MM.1S (cell line): Measurements from ENCODE around the gene NYAP1.
"Not testable (repeated sequence)": the region's sequence is repeated elsewhere in the genome, so short reads cannot be mapped to it uniquely, and the experiment has no call there.

Experiments used
- DNase-seq: peaks from one replicate; pipeline ENCODE4 v3.0.0-alpha.2; 2015
- H2AFZ ChIP-seq: fragments of 300-600 bp; sonication (generic); 2 replicates; pipeline ENCODE4 v1.6.0; 2016; ENCODE audit warnings: antibody characterized with exemption, low read length
- H3F3A ChIP-seq: fragments of 300-600 bp; sonication (generic); 2 replicates; pipeline ENCODE4 v1.6.1; 2016; ENCODE audit warnings: mild to moderate bottlenecking, antibody characterized with exemption, low read length, moderate library complexity, mixed read lengths; ENCODE audit not compliant: insufficient read depth
- H3K27ac ChIP-seq: fragments of 300-600 bp; sonication (generic); 2 replicates; pipeline ENCODE4 v1.5.1; 2016; ENCODE audit warnings: mild to moderate bottlenecking, low read length
- H3K27me3 ChIP-seq: fragments of 300-600 bp; sonication (generic); replicated peaks from 2 replicates; pipeline ENCODE4 v1.6.0; 2016; ENCODE audit warnings: low read length; ENCODE audit not compliant: insufficient read depth
- H3K36me3 ChIP-seq: fragments of 300-600 bp; sonication (generic); replicated peaks from 2 replicates; pipeline ENCODE4 v1.6.1; 2016; ENCODE audit warnings: mild to moderate bottlenecking, low read length, mixed read lengths; ENCODE audit not compliant: insufficient read depth
- H3K4me1 ChIP-seq: fragments of 300-600 bp; sonication (generic); 2 replicates; pipeline ENCODE4 v1.6.1; 2016; ENCODE audit warnings: low read length, mixed read lengths
- H3K4me2 ChIP-seq: fragments of 300-600 bp; sonication (generic); 2 replicates; pipeline ENCODE4 v1.6.0; 2016; ENCODE audit warnings: low read depth, low read length
- H3K4me3 ChIP-seq: fragments of 300-600 bp; sonication (generic); 2 replicates; pipeline ENCODE4 v1.5.1; 2016; ENCODE audit warnings: low read length, mixed read lengths
- H3K79me2 ChIP-seq: fragments of 300-600 bp; sonication (generic); 2 replicates; pipeline ENCODE4 v1.6.1; 2016; ENCODE audit warnings: mixed run types, low read length, mixed read lengths
- H3K9ac ChIP-seq: fragments of 300-600 bp; sonication (generic); 2 replicates; pipeline ENCODE4 v1.6.1; 2016; ENCODE audit warnings: low read length, mixed read lengths
- H3K9me2 ChIP-seq: fragments of 300-600 bp; sonication (generic); replicated peaks from 2 replicates; pipeline ENCODE4 v1.6.1; 2016; ENCODE audit warnings: mild to moderate bottlenecking, low read length, mixed read lengths; ENCODE audit not compliant: insufficient read depth
- H3K9me3 ChIP-seq: fragments of 300-600 bp; sonication (generic); replicated peaks from 2 replicates; pipeline ENCODE4 v1.6.1; 2016; ENCODE audit warnings: mild to moderate bottlenecking, low read length, mixed read lengths; ENCODE audit not compliant: insufficient read depth
- H4K20me1 ChIP-seq: fragments of 300-600 bp; sonication (generic); 2 replicates; pipeline ENCODE4 v1.6.1; 2016; ENCODE audit warnings: mild to moderate bottlenecking, low read length, moderate library complexity, mixed read lengths; ENCODE audit not compliant: insufficient read depth
- EZH2 ChIP-seq: fragments of 300-600 bp; sonication (generic); optimal IDR thresholded peaks from 2 replicates; pipeline ENCODE3; 2017; ENCODE audit warnings: low read depth, mild to moderate bottlenecking, antibody characterized with exemption, low read length, mixed read lengths
- EZH2phosphoT487 ChIP-seq: fragments of 300-600 bp; sonication (generic); IDR thresholded peaks from 2 replicates; pipeline ENCODE4 v1.6.1; 2018; ENCODE audit warnings: antibody characterized with exemption, low read length
- TF ChIP-seq, protein P1 (sequence below): fragments of 300-600 bp; sonication (generic); IDR thresholded peaks from 2 replicates; pipeline ENCODE4 v1.5.1; 2016; ENCODE audit warnings: antibody characterized with exemption, low read length, mixed read lengths

The NYAP1 gene

DNA sequence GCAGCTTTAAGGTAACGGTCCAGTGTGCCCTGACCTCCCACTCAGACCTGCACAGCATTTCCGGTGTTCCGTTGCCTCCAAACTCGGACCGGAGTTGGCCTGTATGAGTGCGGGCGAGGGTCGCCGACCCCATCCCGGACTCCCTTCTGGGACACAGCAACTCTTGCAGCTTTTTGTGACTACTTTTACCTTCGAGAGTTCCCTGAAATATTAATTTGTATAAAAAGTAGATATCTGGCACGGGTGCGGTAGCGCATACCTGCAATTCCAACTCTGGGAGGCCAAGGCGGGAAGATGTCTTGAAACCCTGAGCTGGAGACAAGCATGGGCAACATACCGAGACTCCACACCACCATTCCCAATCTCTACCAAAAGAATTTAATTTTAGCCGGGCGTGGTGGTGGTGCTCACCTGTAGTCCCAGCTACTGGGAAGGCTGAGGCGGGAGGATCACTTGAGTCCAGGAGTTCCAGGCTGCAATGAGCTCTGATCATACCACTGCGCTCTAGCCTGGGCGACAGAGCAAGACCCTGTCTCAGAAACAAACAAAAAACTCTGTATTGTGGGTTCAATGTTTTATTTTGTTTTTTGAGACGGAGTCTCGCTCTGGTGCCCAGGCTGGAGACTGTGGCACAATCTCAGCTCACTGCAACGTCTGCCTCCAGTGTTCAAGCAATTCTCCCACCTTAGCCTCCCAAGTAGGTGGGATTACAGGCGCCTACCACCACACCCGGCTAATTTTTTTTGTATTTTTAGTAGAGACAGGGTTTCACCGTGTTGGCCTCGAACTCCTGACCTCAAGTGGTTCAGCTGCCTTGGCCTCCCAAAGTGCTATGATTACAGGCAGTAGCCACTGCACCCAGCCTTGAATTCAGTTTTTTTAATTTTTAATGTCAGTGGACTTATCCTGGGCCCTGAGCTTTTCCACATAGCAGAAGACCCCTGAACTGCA lies 46.3 kb upstream of the NYAP1 start:
- Histone ChIP-seq H3K9me3 (no peaks in the 10 kb centered on the region), H3K36me3 (peaks cover 11% of the 10 kb centered on the region; the same call in 1 of the 2 replicates), H3K4me2 (no peak overlapping the region), H3K27ac (no peak overlapping the region), H3K27me3 (no peaks in the 10 kb centered on the region), H3K4me1 (0 out of 2 replicates have a peak, but pooled peaks cover 12% of the 10 kb centered on the region), H2AFZ (no peak overlapping the region), H4K20me1 (no peaks in the 10 kb centered on the region), H3K79me2 (peaks cover 35% of the 10 kb centered on the region), H3F3A (peaks cover 28% of the 10 kb centered on the region), H3K9me2 (no peaks in the 10 kb centered on the region), H3K9ac (no peak overlapping the region), H3K4me3 (no peak overlapping the region)
- no peak for DNase-seq
- no peak for TF ChIP-seq EZH2

DNA sequence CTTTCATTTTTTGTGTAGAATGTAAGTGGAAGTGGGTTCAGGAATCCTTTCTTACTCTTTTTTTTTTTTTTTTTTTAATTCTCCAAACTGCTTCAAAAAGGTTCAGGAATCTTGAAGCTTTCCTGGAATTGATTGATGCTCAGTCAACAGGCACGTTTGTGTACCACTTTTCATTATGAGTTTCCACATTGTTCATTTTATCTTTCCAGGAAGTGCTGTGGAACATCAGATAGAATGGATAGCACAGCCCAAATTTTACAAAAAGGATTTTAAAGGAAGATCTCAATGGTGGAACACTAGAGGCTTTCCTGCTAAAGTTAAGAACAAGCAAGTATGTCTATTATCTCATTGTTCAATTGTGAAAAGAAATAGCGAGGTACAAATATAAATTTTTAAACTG lies 45.6 kb upstream of the NYAP1 start:
- Histone ChIP-seq H3F3A (peaks cover 21% of the 10 kb centered on the region; the same call in 1 of the 2 replicates), H3K4me2 (no peak overlapping the region), H3K9me2 (no peaks in the 10 kb centered on the region), H3K4me3 (no peak overlapping the region), H3K36me3 (peaks cover 10% of the 10 kb centered on the region; the same call in 1 of the 2 replicates), H3K9me3 (no peaks in the 10 kb centered on the region), H2AFZ (no peak overlapping the region), H3K79me2 (peaks cover 27% of the 10 kb centered on the region), H3K27me3 (no peaks in the 10 kb centered on the region), H3K27ac (no peak overlapping the region), H3K9ac (no peak overlapping the region), H4K20me1 (no peaks in the 10 kb centered on the region), H3K4me1 (0 out of 2 replicates have a peak, but pooled peaks cover 12% of the 10 kb centered on the region)
- TF ChIP-seq, protein P1, sequence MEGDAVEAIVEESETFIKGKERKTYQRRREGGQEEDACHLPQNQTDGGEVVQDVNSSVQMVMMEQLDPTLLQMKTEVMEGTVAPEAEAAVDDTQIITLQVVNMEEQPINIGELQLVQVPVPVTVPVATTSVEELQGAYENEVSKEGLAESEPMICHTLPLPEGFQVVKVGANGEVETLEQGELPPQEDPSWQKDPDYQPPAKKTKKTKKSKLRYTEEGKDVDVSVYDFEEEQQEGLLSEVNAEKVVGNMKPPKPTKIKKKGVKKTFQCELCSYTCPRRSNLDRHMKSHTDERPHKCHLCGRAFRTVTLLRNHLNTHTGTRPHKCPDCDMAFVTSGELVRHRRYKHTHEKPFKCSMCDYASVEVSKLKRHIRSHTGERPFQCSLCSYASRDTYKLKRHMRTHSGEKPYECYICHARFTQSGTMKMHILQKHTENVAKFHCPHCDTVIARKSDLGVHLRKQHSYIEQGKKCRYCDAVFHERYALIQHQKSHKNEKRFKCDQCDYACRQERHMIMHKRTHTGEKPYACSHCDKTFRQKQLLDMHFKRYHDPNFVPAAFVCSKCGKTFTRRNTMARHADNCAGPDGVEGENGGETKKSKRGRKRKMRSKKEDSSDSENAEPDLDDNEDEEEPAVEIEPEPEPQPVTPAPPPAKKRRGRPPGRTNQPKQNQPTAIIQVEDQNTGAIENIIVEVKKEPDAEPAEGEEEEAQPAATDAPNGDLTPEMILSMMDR, result no peak
- TF ChIP-seq EZH2phosphoT487 (no peak), EZH2 (no peak)
- DNase-seq, result no peak

DNA sequence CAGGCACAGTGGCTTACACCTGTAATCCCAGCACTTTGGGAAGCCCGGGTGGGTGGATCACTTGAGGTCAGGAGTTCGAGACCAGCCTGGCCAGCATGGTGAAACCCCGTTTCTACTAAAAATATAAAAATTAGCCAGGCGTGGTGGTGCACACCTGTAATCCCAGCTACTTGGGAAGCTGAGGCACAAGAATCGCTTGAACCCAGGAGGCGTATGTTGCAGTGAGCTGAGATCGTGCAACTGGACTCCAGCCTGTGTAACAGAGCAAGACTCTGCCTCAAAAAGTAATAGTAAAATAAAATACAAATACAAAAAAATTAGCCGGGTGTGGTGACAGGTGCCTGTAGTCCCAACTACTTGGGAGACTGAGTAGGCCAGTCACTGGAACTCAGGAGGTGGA lies 45.0 kb upstream of the NYAP1 start:
- not testable (repeated sequence) for H3K27me3 ChIP-seq, H3K9ac ChIP-seq, DNase-seq

DNA sequence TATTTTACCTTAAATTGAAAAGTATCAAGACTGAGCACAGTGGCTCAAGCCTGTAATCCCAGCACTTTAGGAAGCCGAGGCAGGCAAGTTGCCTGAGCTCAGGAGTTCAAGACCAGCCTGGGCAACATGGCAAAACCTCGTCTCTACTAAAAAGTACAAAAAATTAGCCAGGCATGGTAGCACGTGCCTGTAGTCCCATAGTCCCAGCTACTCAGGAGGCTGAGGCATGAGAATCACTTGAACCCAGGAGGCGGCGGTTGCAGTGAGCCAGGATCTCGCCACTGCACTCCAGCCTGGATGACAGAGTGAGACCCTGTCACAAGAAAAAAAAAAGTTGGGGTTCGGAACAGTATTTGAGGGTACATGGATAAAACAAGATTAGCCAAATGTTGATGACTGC lies 44.5 kb upstream of the NYAP1 start:
- H3K4me3 ChIP-seq, H3K9me2 ChIP-seq, H3K27ac ChIP-seq, H3K36me3 ChIP-seq, H3K27me3 ChIP-seq, H3K4me1 ChIP-seq, H4K20me1 ChIP-seq, H3K4me2 ChIP-seq, H2AFZ ChIP-seq, H3K9ac ChIP-seq, DNase-seq, H3K9me3 ChIP-seq: not testable (repeated sequence)
- peaks cover 16% of the 10 kb centered on the region for H3K79me2 ChIP-seq
- peaks cover 13% of the 10 kb centered on the region; the same call in 1 of the 2 replicates for H3F3A ChIP-seq

More for the DNA sequence above, 45.0 kb upstream of the NYAP1 start:
- Histone ChIP-seq H3K79me2 (peaks cover 22% of the 10 kb centered on the region), H3K4me1 (0 out of 2 replicates have a peak, but pooled peaks cover 12% of the 10 kb centered on the region), H3F3A (peaks cover 17% of the 10 kb centered on the region; the same call in 1 of the 2 replicates)
- H3K4me2 ChIP-seq, H2AFZ ChIP-seq, H3K4me3 ChIP-seq, H3K9me2 ChIP-seq, H3K9me3 ChIP-seq, H4K20me1 ChIP-seq, H3K27ac ChIP-seq, H3K36me3 ChIP-seq: not testable (repeated sequence)
